H1 (cell line): ENCODE data around the gene JADE1. TPM values are rescaled to one million over a fixed set of nuclear protein-coding genes. Genes with fewer than 3 reads are reported as not detected.

Experiments
- CTCF ChIA-PET: fragments of 300-600 bp; sonication (Branson Sonifier 250); formaldehyde crosslinking; loops from one replicate; lab custom pipeline; 2021; ENCODE audit not compliant: partially characterized antibody; lab: Charles Lee
- POLR2A ChIA-PET: fragments of 300-600 bp; sonication (Branson Sonifier 250); formaldehyde crosslinking; loops from one replicate; lab custom pipeline; 2021; ENCODE audit warnings: inconsistent platforms; ENCODE audit not compliant: partially characterized antibody; lab: Charles Lee
- DNase-seq, 2 experiments: peaks; one replicate each; pipeline versions ENCODE4 v3.0.0 to v3.0.0-alpha.2; 2010 to 2022; ENCODE audit warnings: low spot score in 2 of 2, low read depth in 1 of 2, mixed read lengths in 1 of 2
- FAIRE-seq: peaks from 2 replicates; lab custom pipeline; 2011; peaks lifted over from hg19 to GRCh38; lab: Jason Lieb, UNC
- H2AFZ ChIP-seq: 2 replicates; pipeline ENCODE4 v1.8.1; 2012; ENCODE audit warnings: low read length, inconsistent platforms
- H2AK5ac ChIP-seq: 2 replicates; pipeline ENCODE4 v1.6.1; 2013; ENCODE audit warnings: low read depth, low read length
- H2BK120ac ChIP-seq: replicated peaks from 2 replicates; pipeline ENCODE3; 2013; ENCODE audit warnings: low read depth, low read length, inconsistent platforms
- H2BK12ac ChIP-seq: 2 replicates; pipeline ENCODE4 v1.6.1; 2013; ENCODE audit warnings: low read depth, low read length
- H2BK15ac ChIP-seq: 2 replicates; pipeline ENCODE4 v1.6.1; 2013; ENCODE audit warnings: low read length
- H2BK20ac ChIP-seq: 2 replicates; pipeline ENCODE4 v1.6.1; 2013; ENCODE audit warnings: low read length
- H2BK5ac ChIP-seq: 2 replicates; pipeline ENCODE4 v1.6.1; 2013; ENCODE audit warnings: low read depth, low read length
- H3K14ac ChIP-seq: 2 replicates; pipeline ENCODE4 v1.6.1; 2013; ENCODE audit warnings: inconsistent platforms; ENCODE audit not compliant: insufficient read length
- H3K18ac ChIP-seq: 2 replicates; pipeline ENCODE4 v1.6.1; 2013; ENCODE audit warnings: low read length; ENCODE audit errors: extremely low read depth
- H3K23ac ChIP-seq: 2 replicates; pipeline ENCODE4 v1.6.1; 2013; ENCODE audit warnings: inconsistent platforms; ENCODE audit not compliant: insufficient read length
- H3K23me2 ChIP-seq: 2 replicates; pipeline ENCODE4 v1.6.1; 2013; ENCODE audit warnings: low read depth, low read length
- H3K27ac ChIP-seq: 2 replicates; pipeline ENCODE4 v1.6.1; 2011; ENCODE audit warnings: low read depth, low read length, inconsistent platforms
- H3K27me3 ChIP-seq, 4 experiments: replicated peaks in 1 of 4; 1 replicate in 1 of 4; 2 replicates in 3 of 4; pipeline versions ENCODE4 v1.6.1 to v1.8.1; 2011 to 2013; ENCODE audit warnings: low read length in 3 of 4, mild to moderate bottlenecking in 3 of 4, inconsistent platforms in 2 of 4, mixed read lengths in 2 of 4, moderate library complexity in 1 of 4; ENCODE audit not compliant: control insufficient read depth in 3 of 4, insufficient read depth in 3 of 4; ENCODE audit errors: extremely low read depth in 1 of 4
- H3K36me3 ChIP-seq, 4 experiments: 2 replicates each; pipeline versions ENCODE4 v1.6.1 to v1.8.1; 2011 to 2013; ENCODE audit warnings: mild to moderate bottlenecking in 4 of 4, low read length in 3 of 4, moderate library complexity in 2 of 4, control low read depth in 1 of 4, inconsistent platforms in 1 of 4; ENCODE audit not compliant: insufficient read depth in 4 of 4, control insufficient read depth in 2 of 4
- H3K4ac ChIP-seq: replicated peaks from 2 replicates; pipeline ENCODE3; 2013; ENCODE audit warnings: low read length, low read depth, mixed read lengths, inconsistent platforms; ENCODE audit not compliant: insufficient read length
- H3K4me1 ChIP-seq, 4 experiments: replicated peaks in 1 of 4; 1 replicate in 1 of 4; 2 replicates in 3 of 4; pipeline versions ENCODE4 v1.6.1 to v1.8.1; 2011 to 2013; ENCODE audit warnings: low read length in 3 of 4, inconsistent platforms in 2 of 4, mixed read lengths in 1 of 4; ENCODE audit not compliant: insufficient read depth in 4 of 4, control insufficient read depth in 3 of 4
- H3K4me2 ChIP-seq, 2 experiments: 2 replicates each; pipeline versions ENCODE4 v1.6.1 to v1.8.1; 2011 to 2013; ENCODE audit warnings: low read depth in 2 of 2, low read length in 2 of 2, control low read depth in 1 of 2, inconsistent platforms in 1 of 2, mild to moderate bottlenecking in 1 of 2; ENCODE audit not compliant: insufficient read depth in 1 of 2
- H3K4me3 ChIP-seq, 4 experiments: fragments of 200-600, 300-600 bp in 1 of 4; sonication (generic), shearing (Covaris generic), sonication (Bioruptor Twin) in 1 of 4; 2 replicates each; pipeline versions ENCODE4 v1.5.1 to v1.8.1; 2011 to 2016; ENCODE audit warnings: low read length in 4 of 4, low read depth in 3 of 4, control low read depth in 2 of 4, inconsistent platforms in 2 of 4, mild to moderate bottlenecking in 2 of 4, mixed read lengths in 1 of 4, moderate library complexity in 1 of 4; ENCODE audit not compliant: insufficient read depth in 2 of 4; ENCODE audit errors: extremely low read depth in 1 of 4
- H3K56ac ChIP-seq: replicated peaks from 2 replicates; pipeline ENCODE3; 2013; ENCODE audit warnings: low read depth, mild to moderate bottlenecking, mixed read lengths, low read length, inconsistent platforms; ENCODE audit not compliant: insufficient read length
- H3K79me1 ChIP-seq: 2 replicates; pipeline ENCODE4 v1.6.1; 2013; ENCODE audit warnings: low read depth, low read length, control low read depth
- H3K79me2 ChIP-seq, 2 experiments: 2 replicates each; pipeline versions ENCODE4 v1.6.1 to v1.8.1; 2012 to 2013; ENCODE audit warnings: low read length in 2 of 2, mild to moderate bottlenecking in 2 of 2, inconsistent platforms in 1 of 2; ENCODE audit not compliant: insufficient read depth in 2 of 2, control insufficient read depth in 1 of 2
- H3K9ac ChIP-seq, 4 experiments: replicated peaks in 1 of 4; 1 replicate in 1 of 4; 2 replicates in 3 of 4; pipeline versions ENCODE4 v1.6.1 to v1.8.1; 2011 to 2013; ENCODE audit warnings: low read depth in 3 of 4, low read length in 3 of 4, control low read depth in 2 of 4, mild to moderate bottlenecking in 2 of 4, moderate library complexity in 2 of 4, inconsistent platforms in 1 of 4; ENCODE audit errors: extremely low read depth in 1 of 4
- H3K9me3 ChIP-seq, 2 experiments: 2 replicates each; pipeline versions ENCODE4 v1.6.1 to v1.8.1; 2012 to 2013; ENCODE audit warnings: mild to moderate bottlenecking in 2 of 2, moderate library complexity in 2 of 2, control low read depth in 1 of 2, inconsistent platforms in 1 of 2, low read depth in 1 of 2, low read length in 1 of 2, mixed read lengths in 1 of 2; ENCODE audit not compliant: insufficient read depth in 2 of 2
- H4K20me1 ChIP-seq, 2 experiments: replicated peaks in 1 of 2; 2 replicates each; pipeline versions ENCODE3 to v1.8.1; 2011 to 2013; ENCODE audit warnings: inconsistent platforms in 2 of 2, low read length in 2 of 2, mild to moderate bottlenecking in 1 of 2; ENCODE audit not compliant: insufficient read depth in 2 of 2, control insufficient read depth in 1 of 2
- H4K5ac ChIP-seq: 2 replicates; pipeline ENCODE4 v1.6.1; 2013; ENCODE audit warnings: low read length, low read depth, mixed read lengths, inconsistent platforms; ENCODE audit not compliant: insufficient read length
- H4K8ac ChIP-seq: 2 replicates; pipeline ENCODE4 v1.8.0; 2013; ENCODE audit warnings: mild to moderate bottlenecking, moderate library complexity, low read length, inconsistent platforms; ENCODE audit not compliant: insufficient read depth; ENCODE audit errors: extremely low read depth
- H4K91ac ChIP-seq: replicated peaks from 2 replicates; pipeline ENCODE3; 2013; ENCODE audit warnings: low read length, mixed read lengths, inconsistent platforms; ENCODE audit not compliant: insufficient read length
- CHD2 ChIP-seq: IDR thresholded peaks from 2 replicates; pipeline ENCODE4 v1.6.1; 2012; ENCODE audit warnings: low read length, improper control_type of control experiment
- POLR2A ChIP-seq, 2 experiments: IDR thresholded peaks; 1 replicate in 1 of 2; 2 replicates in 1 of 2; pipeline ENCODE4 v1.6.1; 2011; ENCODE audit warnings: low read depth in 2 of 2, low read length in 2 of 2, mild to moderate bottlenecking in 2 of 2; ENCODE audit errors: control extremely low read depth in 1 of 2
- SAP30 ChIP-seq: fragments of 300-600 bp; sonication (generic); IDR thresholded peaks from 2 replicates; pipeline ENCODE4 v1.7.1; 2012; ENCODE audit warnings: low read length, moderate library complexity, mild to moderate bottlenecking, inconsistent platforms; ENCODE audit not compliant: insufficient read depth, insufficient replicate concordance
- SP1 ChIP-seq: IDR thresholded peaks from 2 replicates; pipeline ENCODE4 v1.6.1; 2011; ENCODE audit warnings: low read depth, low read length
- SP4 ChIP-seq: IDR thresholded peaks from 2 replicates; pipeline ENCODE4 v1.6.1; 2012; ENCODE audit warnings: low read length, inconsistent platforms
- TCF12 ChIP-seq: IDR thresholded peaks from 2 replicates; pipeline ENCODE4 v1.6.1; 2011; ENCODE audit warnings: low read depth, mild to moderate bottlenecking, low read length
- TEAD4 ChIP-seq: IDR thresholded peaks from 2 replicates; pipeline ENCODE4 v1.6.1; 2012; ENCODE audit warnings: low read depth, low read length, inconsistent platforms, mixed read lengths
- ZNF274 ChIP-seq: IDR thresholded peaks from 2 replicates; pipeline ENCODE4 v1.7.0; 2012; ENCODE audit warnings: low read length, borderline replicate concordance; ENCODE audit errors: extremely low read depth
- WGBS, 2 experiments: shearing (Covaris generic) in 1 of 2; methylation state at CpG; one replicate each; pipeline versions ENCODE4 v1.1.6 to v1.1.7; 2013 to 2015; ENCODE audit warnings: low lambda C conversion rate in 2 of 2, mixed read lengths in 2 of 2, inconsistent platforms in 1 of 2, low coverage in 1 of 2, missing lambda C conversion rate in 1 of 2; ENCODE audit not compliant: insufficient replicate concordance in 2 of 2, insufficient coverage in 1 of 2, insufficient read length in 1 of 2; ENCODE audit errors: extremely low coverage in 1 of 2, missing lambda C conversion rate in 1 of 2; 5-methylcytosine and 5-hydroxymethylcytosine counted together
- polyA plus RNA-seq, 7 experiments: library from polyadenylated mRNA; depleted of rRNA in 3 of 7; stranded (reverse) in 5 of 7; unstranded in 2 of 7; fragments of >200 nt in 5 of 7; fragments of 200-250 nt in 2 of 7; gene quantifications; 1 replicate in 5 of 7; 2 replicates in 1 of 7; 4 replicates in 1 of 7; pipeline versions ENCODE4 v1.2.1 to v1.2.3, GENCODE V29; 2011 to 2013; ENCODE audit warnings: missing spikeins in 2 of 7, mixed read lengths in 2 of 7
- total RNA-seq: library from RNA; stranded (reverse); fragmentation: NEBNext Ultra II Directional; extraction: Animal tissue kit (Norgen Biotek cat#: 25700); gene quantifications from 2 replicates; pipeline ENCODE4 v1.2.1, GENCODE V29; 2021
- TF ChIP-seq, protein P1 (sequence below): IDR thresholded peaks from 2 replicates; pipeline ENCODE4 v1.6.1; 2011; ENCODE audit warnings: low read length, improper control_type of control experiment
- TF ChIP-seq, protein P2 (sequence below): IDR thresholded peaks from 2 replicates; pipeline ENCODE4 v1.6.1; 2012; ENCODE audit warnings: inconsistent platforms

Gene JADE1
- total and polyA plus RNA-seq, 2 of the 8 experiments (the other 6 are each of a cell fraction or from before 2014, with no cell fraction given), result 37.7 to 213 TPM

GRCh38 chr4:128825226-128825625 is 15.7 kb downstream of the JADE1 start:
- Histone ChIP-seq H2BK5ac (no peak overlapping the region), H3K36me3 (peaks cover 0 to 15% (median 4%) of the 10 kb centered on the region in 4 experiments; a peak in 5 of 8 replicates), H3K9ac (no peak overlapping the region), H4K20me1 (peaks cover 41 to 66% of the 10 kb centered on the region in 2 experiments), H2BK120ac (no peak overlapping the region), H2AFZ (no peak overlapping the region), H3K18ac (no peak overlapping the region), H3K4ac (no peak overlapping the region), H4K91ac (no peak overlapping the region), H4K8ac (no peak overlapping the region), H3K79me1 (no peaks in the 10 kb centered on the region), H2BK20ac (no peak overlapping the region), H4K5ac (no peak overlapping the region), H3K23ac (no peak overlapping the region), H3K4me1 (peaks cover 9 to 40% (median 24%) of the 10 kb centered on the region in 4 experiments), H2BK12ac (no peak overlapping the region), H3K27ac (no peak overlapping the region), H2BK15ac (no peak overlapping the region), H3K56ac (no peak overlapping the region), H2AK5ac (no peak overlapping the region), H3K4me2 (peak overlapping the region in 1 of 2 experiments; percentile 46; a peak in 3 of 4 replicates), H3K4me3 (no peak overlapping the region), H3K79me2 (peaks cover 74 to 100% of the 10 kb centered on the region in 2 experiments), H3K23me2 (no peaks in the 10 kb centered on the region), H3K9me3 (no peaks in the 10 kb centered on the region), H3K27me3 (no peaks in the 10 kb centered on the region), H3K14ac (no peak overlapping the region)
- ChIA-PET CTCF (interaction anchor here (0.9 to 2.7 kb wide), 5 partner anchors 10 to 251 kb away, joined by 3 to 11 read pairs (median 4); no protein-coding TSS in a partner anchor), POLR2A (interaction anchor here (0.7 to 6.3 kb wide), 7 partner anchors 8 to 37 kb away, joined by 3 to 62 read pairs (median 4); no protein-coding TSS in a partner anchor)
- FAIRE-seq (no peak), DNase-seq (no peak)
- no peak for TF ChIP-seq TCF12
- TF ChIP-seq TEAD4, result no peak
- no peak for TF ChIP-seq POLR2A (IDR thresholded peaks at IDR 0.05; ENCODE audit: control extremely low read depth in 1 of 2, low read depth in 2 of 2, low read length in 2 of 2)
- TF ChIP-seq SP1, result no peak
- TF ChIP-seq, protein P1, sequence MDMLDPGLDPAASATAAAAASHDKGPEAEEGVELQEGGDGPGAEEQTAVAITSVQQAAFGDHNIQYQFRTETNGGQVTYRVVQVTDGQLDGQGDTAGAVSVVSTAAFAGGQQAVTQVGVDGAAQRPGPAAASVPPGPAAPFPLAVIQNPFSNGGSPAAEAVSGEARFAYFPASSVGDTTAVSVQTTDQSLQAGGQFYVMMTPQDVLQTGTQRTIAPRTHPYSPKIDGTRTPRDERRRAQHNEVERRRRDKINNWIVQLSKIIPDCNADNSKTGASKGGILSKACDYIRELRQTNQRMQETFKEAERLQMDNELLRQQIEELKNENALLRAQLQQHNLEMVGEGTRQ, result no peak
- TF ChIP-seq, protein P2, sequence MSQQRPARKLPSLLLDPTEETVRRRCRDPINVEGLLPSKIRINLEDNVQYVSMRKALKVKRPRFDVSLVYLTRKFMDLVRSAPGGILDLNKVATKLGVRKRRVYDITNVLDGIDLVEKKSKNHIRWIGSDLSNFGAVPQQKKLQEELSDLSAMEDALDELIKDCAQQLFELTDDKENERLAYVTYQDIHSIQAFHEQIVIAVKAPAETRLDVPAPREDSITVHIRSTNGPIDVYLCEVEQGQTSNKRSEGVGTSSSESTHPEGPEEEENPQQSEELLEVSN, result no peak
- no peak for TF ChIP-seq ZNF274
- TF ChIP-seq SAP30, result no peak
- TF ChIP-seq CHD2, result no peak
- TF ChIP-seq SP4, result no peak
- 90% methylated on average over 7 of the region's 7 CpGs; no CpG with 5 or more reads in 1 of the 2 experiments for WGBS, 2 experiments
